Stimulated activated CD4-positive, alpha-beta T cell treated with anti-CD3 and anti-CD28 coated beads, Interleukin-12 subunit alpha, Interleukin-12 subunit beta, amount 100 ng/mL, for 24 hours (primary cell): Measurements from ENCODE around the gene GPBP1.

Source experiments
- DNase-seq, 2 experiments: peaks; one replicate each; pipeline ENCODE4 v3.0.0-alpha.2; 2020; ENCODE audit warnings: low read depth in 2 of 2

The GPBP1 gene

GRCh38 chr5:57210633-57211032 lies 36.8 kb downstream of the GPBP1 start:
- no peak for DNase-seq

DNA sequence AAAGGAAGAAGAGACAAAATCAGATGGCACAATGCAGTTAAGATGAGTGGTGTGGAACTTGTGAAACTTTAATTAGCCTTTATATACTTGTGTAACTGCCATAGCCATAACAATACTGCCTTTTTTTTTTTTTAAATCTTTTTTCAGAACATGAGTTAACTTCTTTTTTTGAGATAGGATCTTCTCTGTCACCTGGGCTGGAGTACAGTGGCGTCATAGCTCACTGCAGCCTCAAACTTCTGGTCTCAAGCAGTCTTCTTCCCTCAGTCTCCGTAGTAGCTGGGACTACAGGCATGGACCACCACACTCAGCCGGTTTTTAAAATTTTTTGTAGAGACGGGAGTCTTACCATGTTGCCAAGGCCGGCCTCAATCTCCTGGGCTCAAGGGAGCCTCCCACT lies 37.2 kb downstream of the GPBP1 start:
- no peak for DNase-seq

DNA sequence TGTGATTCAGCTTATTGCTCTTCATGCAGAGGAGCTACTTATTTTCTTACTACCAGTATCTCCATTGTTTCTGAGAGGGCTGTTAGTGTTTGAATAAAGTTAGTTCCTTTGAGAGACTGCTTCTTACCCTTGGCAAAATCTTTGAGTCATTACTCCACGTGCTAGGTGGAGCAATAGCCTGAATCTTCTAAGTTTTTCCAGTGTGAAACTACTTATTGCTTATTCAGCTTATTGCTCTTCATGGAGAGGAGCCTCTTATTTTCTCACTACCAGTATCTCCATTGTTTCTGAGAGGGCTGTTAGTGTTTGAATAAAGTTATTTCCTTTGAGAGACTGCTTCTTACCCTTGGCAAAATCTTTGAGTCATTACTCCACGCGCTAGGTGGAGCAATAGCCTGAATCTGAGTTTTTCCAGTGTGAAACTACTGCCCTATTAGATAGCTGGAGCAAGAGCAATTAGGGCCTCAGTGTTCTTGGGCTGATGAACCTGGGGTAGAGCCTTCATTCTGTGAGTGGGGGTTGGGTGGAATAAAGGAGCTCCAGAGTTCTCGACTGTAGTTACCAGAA lies 41.9 kb downstream of the GPBP1 start:
- DNase-seq: no peak

- DNase-seq: no peak
These were observed 42.9 kb downstream of the GPBP1 start for GRCh38 chr5:57216714-57217113.

- DNase-seq: no peak
These were observed 45.5 kb downstream of the GPBP1 start for GRCh38 chr5:57219386-57219785.

DNA sequence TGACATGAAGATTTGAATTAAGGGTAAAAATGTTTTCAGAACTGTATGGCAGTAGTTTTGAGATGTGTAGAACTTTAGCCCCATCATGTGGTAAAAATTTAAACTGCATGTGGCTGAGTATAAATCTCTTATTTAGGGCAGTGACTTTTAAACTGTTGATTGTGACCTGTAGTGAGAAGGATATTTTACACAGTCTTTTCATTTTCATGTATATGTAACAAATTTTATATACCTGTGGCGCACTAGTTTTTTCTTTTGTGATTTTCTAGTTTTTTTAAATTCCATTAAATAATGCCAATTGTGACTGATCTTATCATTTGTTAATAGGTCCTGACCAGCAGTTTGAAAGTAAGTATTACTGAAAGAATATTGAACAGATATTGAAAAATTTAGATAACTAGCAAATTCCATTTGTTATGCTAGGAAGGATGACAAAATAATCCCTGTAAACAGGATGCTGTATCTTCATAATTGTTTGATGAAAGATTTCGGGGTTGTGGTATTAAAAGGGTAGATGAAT lies 47.2 kb downstream of the GPBP1 start:
- DNase-seq: no peak

GRCh38 chr5:57225553-57225952 lies 51.7 kb downstream of the GPBP1 start:
- DNase-seq: no peak

GRCh38 chr5:57229313-57229712 lies 55.5 kb downstream of the GPBP1 start:
- no peak for DNase-seq

- no peak for DNase-seq
These were observed 57.7 kb downstream of the GPBP1 start for GRCh38 chr5:57231607-57232006.

GRCh38 chr5:57232293-57233033 lies 58.6 kb downstream of the GPBP1 start:
- no peak for DNase-seq

GRCh38 chr5:57243286-57244137 lies 69.7 kb downstream of the GPBP1 start:
- no peak for DNase-seq

GRCh38 chr5:57244331-57244730 lies 70.5 kb downstream of the GPBP1 start:
- no peak for DNase-seq

DNA sequence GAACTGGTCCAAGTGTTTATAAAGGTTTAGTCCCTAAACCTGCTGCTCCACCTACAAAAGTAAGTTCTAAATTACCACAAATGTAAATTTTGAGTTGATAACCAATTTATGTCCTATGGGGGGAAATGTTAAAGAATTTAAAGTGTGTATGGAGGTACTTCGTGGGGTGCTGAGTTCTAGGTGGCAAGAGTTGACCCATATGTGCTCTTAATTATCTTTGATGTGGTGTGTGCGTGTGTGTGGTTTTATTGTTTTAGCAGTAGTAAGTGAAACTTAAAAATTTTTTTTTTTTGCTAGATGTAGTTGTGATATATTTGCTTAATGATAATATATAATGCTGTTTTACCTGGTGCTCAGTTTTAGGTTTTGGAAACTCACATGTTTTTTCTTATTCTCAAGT lies 72.6 kb downstream of the GPBP1 start:
- no peak for DNase-seq

DNA sequence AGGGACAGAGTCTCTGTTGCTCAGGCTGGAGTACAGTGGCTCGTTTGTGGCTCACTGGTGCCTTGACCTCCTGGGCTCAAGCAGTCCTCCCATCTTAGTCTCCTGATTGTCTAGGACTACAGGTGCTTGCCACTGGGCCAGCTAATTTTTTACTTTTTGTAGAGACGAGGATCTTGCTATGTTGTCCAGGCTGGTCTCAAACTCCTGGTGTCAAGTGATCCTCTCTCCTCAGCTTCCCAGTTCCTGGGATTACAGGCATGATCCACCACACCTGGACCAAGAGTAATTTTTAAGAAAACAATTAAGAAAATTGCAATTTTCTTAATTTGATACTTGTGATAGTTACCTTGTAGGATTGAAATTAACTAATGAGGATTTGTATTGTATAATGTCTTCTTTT lies 73.9 kb downstream of the GPBP1 start:
- DNase-seq: no peak

- DNase-seq: no peak
These were observed 75.5 kb downstream of the GPBP1 start for GRCh38 chr5:57249265-57249874.

GRCh38 chr5:57258052-57258451 lies 84.2 kb downstream of the GPBP1 start:
- DNase-seq: no peak

DNA sequence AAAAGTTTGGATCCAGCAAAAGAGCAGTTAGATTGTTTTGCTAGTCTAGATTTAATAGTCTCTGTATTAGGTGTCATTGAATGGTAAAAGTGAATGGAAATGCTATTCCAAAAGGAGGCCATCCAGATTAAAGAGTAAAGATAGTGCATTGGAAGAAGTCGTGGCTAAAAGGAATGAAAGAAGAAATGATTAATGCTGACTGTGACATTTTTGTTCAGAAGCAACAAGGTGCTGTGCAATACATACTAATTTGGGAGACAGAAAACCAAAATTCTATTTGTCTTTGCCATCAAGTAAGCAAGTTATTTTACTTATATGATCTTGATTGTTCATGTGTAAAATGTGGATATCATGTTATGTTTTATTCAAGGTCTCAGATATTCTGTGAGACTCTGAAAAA lies 85.1 kb downstream of the GPBP1 start:
- DNase-seq: no peak

GRCh38 chr5:57259704-57260103 lies 85.8 kb downstream of the GPBP1 start:
- no peak for DNase-seq

- no peak for DNase-seq
These were observed 88.7 kb downstream of the GPBP1 start for GRCh38 chr5:57262541-57262940.

DNA sequence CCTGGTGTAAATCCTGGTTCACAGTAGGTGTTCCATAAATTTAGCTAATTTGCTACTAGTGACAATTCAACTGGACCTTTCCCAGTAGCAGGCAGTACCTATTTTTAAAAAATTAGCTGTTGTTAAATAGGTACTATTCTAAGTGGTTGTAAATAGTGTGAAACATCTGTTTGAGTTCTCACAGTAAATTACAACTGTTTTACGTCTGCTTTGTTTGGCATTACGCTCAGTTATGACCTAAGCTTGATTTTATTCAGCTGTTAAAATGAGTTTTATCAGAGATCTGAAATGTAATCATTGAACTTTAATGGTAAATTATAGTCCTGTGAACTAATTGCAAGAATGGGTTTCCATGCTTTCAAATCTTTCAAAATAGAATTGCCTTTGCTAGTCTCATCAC lies 93.9 kb downstream of the GPBP1 start:
- DNase-seq: no peak

DNA sequence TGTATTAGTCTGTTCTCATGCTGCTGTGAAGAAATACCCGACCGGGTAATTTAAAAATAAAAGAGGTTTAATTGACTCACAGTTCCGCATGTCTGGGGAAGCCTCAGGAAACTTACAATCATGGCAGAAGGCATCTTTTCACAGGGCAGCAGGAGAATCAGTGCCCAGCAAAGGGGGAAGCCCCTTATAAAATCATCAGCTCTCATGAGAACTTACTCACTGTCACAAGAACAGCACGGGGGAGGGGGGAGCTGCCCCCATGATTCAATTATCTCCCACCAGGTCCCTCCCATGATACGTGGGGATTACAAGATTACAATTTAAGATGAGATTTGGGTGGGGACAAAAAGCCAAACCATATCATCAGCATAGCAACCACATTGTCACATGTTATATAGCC lies 102.5 kb downstream of the GPBP1 start:
- DNase-seq: no peak

DNA sequence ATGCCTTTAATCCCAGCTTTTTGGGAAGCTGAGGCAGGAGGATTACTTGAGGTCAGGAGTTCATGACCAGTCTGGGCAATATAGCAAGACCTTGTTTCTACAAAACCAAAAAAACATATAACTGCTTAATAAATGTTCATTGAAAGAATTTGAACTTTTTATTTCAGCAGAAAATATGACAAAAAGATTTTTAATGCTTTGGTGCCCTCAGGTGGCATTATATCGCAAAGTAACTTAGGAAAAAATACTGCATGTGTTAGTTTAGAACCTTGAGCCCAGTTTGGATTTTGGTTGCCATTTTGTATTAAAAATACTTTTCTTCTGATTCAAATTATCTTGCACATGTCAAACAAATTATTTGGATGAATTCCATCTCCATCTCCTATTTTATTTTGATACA lies 103.2 kb downstream of the GPBP1 start:
- no peak for DNase-seq
